ENCODE data around the gene FHIT.

Gene FHIT

GRCh38 chr3:60463685-60464084 is 787.6 kb downstream of the FHIT start:
- no peaks in the 10 kb centered on the region for H3K36me3 ChIP-seq (ENCODE audit: low read length)
- TF ChIP-seq EZH2phosphoT487 (conservative IDR thresholded peaks at IDR 0.05; ENCODE audit: low read length) (no peak), CTCF (IDR thresholded peaks at IDR 0.05; ENCODE audit: insufficient read depth, low read length, poor library complexity, severe bottlenecking) (no peak)
- H3F3A ChIP-seq (ENCODE audit: insufficient read depth): no peaks in the 10 kb centered on the region
- H3K9ac ChIP-seq (ENCODE audit: low read length): no peak overlapping the region
- no peaks in the 10 kb centered on the region for H4K20me1 ChIP-seq (ENCODE audit: low read depth, low read length)
- H3K27ac ChIP-seq (ENCODE audit: low read depth, low read length): no peak overlapping the region
- no peak overlapping the region for H3K4me2 ChIP-seq (ENCODE audit: low read depth, low read length, poor library complexity, severe bottlenecking)
- no peaks in the 10 kb centered on the region for H3K9me2 ChIP-seq (replicated peaks; ENCODE audit: insufficient read depth, low read length)
- H3K79me2 ChIP-seq (ENCODE audit: insufficient read depth, low read length): no peaks in the 10 kb centered on the region
- no peaks in the 10 kb centered on the region for H3K27me3 ChIP-seq (ENCODE audit: low read length)
- no peak overlapping the region for H3K4me3 ChIP-seq (ENCODE audit: insufficient read depth, low read length, poor library complexity, severe bottlenecking)
- H2AFZ ChIP-seq (ENCODE audit: low read depth, low read length, severe bottlenecking): no peak overlapping the region
- H3K9me3 ChIP-seq (ENCODE audit: insufficient read depth, low read length): no peaks in the 10 kb centered on the region

- Histone ChIP-seq H3F3A (ENCODE audit: insufficient read depth) (no peaks in the 10 kb centered on the region), H4K20me1 (ENCODE audit: low read depth, low read length) (no peaks in the 10 kb centered on the region), H3K9ac (ENCODE audit: low read length) (no peak overlapping the region), H3K9me3 (ENCODE audit: insufficient read depth, low read length) (no peaks in the 10 kb centered on the region), H3K79me2 (ENCODE audit: insufficient read depth, low read length) (no peaks in the 10 kb centered on the region), H3K9me2 (replicated peaks; ENCODE audit: insufficient read depth, low read length) (no peaks in the 10 kb centered on the region), H2AFZ (ENCODE audit: low read depth, low read length, severe bottlenecking) (no peak overlapping the region), H3K36me3 (ENCODE audit: low read length) (no peaks in the 10 kb centered on the region), H3K27me3 (ENCODE audit: low read length) (no peaks in the 10 kb centered on the region), H3K27ac (ENCODE audit: low read depth, low read length) (no peak overlapping the region), H3K4me2 (ENCODE audit: low read depth, low read length, poor library complexity, severe bottlenecking) (no peak overlapping the region), H3K4me3 (ENCODE audit: insufficient read depth, low read length, poor library complexity, severe bottlenecking) (no peak overlapping the region)
- TF ChIP-seq CTCF (IDR thresholded peaks at IDR 0.05; ENCODE audit: insufficient read depth, low read length, poor library complexity, severe bottlenecking) (no peak), EZH2phosphoT487 (conservative IDR thresholded peaks at IDR 0.05; ENCODE audit: low read length) (no peak)
Observed at GRCh38 chr3:60461267-60461666, 790.0 kb downstream of the FHIT start.

- H4K20me1 ChIP-seq (ENCODE audit: low read depth, low read length): no peaks in the 10 kb centered on the region
- no peak overlapping the region for H3K9ac ChIP-seq (ENCODE audit: low read length)
- TF ChIP-seq EZH2phosphoT487 (conservative IDR thresholded peaks at IDR 0.05; ENCODE audit: low read length): no peak
- no peak for TF ChIP-seq CTCF (IDR thresholded peaks at IDR 0.05; ENCODE audit: insufficient read depth, low read length, poor library complexity, severe bottlenecking)
- H3K4me3 ChIP-seq (ENCODE audit: insufficient read depth, low read length, poor library complexity, severe bottlenecking): no peak overlapping the region
- H3K9me3 ChIP-seq (ENCODE audit: insufficient read depth, low read length): no peaks in the 10 kb centered on the region
- H3K36me3 ChIP-seq (ENCODE audit: low read length): no peaks in the 10 kb centered on the region
- H3K9me2 ChIP-seq (replicated peaks; ENCODE audit: insufficient read depth, low read length): no peaks in the 10 kb centered on the region
- no peak overlapping the region for H2AFZ ChIP-seq (ENCODE audit: low read depth, low read length, severe bottlenecking)
- H3K27ac ChIP-seq (ENCODE audit: low read depth, low read length): no peak overlapping the region
- no peaks in the 10 kb centered on the region for H3F3A ChIP-seq (ENCODE audit: insufficient read depth)
- H3K4me2 ChIP-seq (ENCODE audit: low read depth, low read length, poor library complexity, severe bottlenecking): no peak overlapping the region
- H3K79me2 ChIP-seq (ENCODE audit: insufficient read depth, low read length): no peaks in the 10 kb centered on the region
- H3K27me3 ChIP-seq (ENCODE audit: low read length): no peaks in the 10 kb centered on the region
Observed at GRCh38 chr3:60456180-60456579, 795.1 kb downstream of the FHIT start.
